Stimulated activated CD4-positive, alpha-beta T cell treated with anti-CD3 and anti-CD28 coated beads, Interleukin-4, amount 100 ng/mL, for 1 hour (primary cell): Measurements from ENCODE around the gene DIO1.

Experiments
- DNase-seq: peaks from one replicate; pipeline ENCODE4 v3.0.0-alpha.2; 2020

Gene DIO1

DNA sequence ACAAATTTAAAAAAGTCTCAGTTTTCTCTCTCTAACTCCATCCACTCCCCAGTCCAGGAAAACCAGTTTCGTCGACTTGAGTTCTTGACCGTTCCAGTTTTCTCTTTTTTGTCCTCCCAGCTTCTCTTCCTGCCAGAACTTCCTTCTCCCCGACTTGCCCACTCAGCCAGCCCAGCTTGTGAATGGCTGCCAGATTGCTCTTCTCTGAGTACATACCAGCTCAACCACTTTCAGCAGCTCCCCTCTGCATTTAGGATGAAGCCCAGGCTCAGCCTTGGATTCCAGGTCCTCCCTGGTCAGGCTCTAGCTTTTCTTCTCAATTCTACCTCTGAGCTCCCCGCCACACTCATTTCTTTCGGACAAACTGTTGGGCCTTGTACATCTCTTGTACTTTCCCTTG is 1.4 kb downstream of the DIO1 start:
- no peak for DNase-seq

DNA sequence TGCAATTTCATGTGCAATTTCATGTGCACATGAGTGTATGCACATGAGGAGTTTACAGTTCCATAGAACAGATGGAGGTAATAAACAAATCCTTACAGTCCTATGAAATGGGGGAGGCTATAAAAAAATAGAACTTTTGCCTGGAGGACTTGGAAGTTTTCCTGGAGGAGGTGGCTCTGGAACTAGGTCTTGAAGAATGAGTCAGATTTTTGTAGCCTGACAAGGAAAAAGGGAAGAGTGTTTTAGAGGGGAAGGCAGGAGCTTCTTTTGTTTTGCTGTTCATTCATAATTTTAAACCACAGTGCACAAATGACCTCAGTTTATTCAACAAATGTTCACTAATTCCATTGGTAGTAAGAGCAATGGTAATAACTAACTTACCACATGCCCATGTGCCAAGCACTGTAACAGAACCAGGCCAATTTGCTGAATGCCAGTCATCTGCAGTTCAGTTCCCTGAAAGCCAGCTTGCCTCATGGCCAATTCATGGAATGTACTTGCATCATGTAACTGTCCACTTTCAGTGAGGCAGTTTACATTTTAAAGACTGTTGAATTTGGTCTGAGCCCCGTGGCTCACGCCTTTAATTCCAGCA is 2.7 kb downstream of the DIO1 start:
- no peak for DNase-seq

DNA sequence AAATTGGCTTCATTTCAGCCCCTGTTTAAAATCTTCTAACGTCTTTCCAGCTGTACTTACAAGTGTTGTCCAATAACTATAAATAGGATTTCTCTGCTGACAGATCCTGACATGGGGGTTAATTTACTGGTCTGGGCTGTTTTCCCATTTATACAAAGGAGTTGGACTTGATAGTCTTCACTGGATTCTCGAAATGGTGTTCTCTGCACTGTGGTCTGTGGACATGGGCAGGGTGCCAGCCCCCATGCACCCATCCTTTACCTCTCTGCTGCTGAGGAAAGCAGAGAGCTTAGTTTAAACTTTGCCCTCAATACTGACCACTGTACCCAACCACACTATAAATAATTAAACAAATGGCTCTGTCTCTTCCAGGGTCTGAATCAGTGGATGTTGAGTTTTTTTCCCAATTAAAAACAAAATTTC is 5.2 kb downstream of the DIO1 start:
- no peak for DNase-seq

DNA sequence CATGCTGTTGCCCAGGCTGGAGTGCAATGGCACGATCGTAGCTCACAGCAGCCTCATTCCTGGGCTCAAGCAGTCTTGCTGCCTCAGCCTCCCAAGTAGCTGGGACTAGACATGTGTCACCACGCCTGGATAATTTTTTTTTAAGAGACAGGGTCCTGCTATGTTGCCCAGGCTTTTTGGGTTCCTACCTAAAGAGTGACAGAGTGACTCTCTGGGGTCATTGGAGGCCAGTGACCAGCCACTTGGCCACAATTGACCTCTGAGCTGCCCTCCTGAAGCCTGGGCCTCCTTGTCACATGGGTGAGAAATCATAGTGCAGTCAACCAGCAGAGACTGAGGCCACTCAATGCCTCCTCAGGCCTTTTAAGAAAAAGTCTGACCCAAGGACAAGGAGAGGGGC is 5.7 kb downstream of the DIO1 start:
- DNase-seq, result no peak

DNA sequence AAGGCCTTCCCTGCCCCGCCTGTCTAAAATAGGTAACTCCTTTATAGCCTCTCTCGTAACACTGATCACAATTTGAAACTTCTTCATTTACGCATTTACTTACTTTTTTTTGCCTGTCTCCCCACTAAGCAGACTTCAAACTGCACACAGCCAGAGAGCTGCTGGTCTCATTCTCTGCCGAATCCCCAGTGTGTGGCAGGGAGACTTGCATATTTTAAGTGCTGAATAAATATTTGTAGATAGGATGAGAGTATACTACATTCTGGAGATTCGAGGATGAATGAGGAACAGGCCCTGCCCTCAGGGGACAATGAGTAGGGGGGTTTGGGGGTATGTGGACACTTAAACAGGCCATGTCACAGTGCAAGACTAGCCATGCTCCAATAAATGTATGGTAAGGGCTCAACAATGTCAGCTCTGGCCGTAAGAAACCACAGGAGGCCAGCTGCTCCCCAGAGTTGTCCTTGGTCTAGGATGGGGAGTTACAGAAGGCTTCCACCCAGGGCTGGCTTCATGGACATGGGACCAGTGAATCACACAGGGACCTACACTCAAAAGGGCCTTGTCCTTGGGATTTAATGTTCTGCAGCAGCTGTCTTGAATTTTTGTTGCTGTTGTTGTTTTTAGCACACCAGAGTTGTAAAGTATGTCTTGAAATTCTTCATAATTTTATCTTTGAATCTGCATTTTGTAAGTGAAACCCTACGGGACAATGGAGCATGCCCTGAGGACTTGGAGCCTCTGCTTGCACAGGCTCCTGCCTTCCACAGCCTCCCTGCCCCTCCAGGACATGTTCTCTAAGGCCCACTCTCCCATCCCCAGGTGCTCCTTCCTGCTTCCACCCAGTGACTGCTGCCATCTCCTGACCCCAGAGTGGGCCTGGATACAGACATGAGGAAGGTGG is 8.5 kb downstream of the DIO1 start:
- no peak for DNase-seq

DNA sequence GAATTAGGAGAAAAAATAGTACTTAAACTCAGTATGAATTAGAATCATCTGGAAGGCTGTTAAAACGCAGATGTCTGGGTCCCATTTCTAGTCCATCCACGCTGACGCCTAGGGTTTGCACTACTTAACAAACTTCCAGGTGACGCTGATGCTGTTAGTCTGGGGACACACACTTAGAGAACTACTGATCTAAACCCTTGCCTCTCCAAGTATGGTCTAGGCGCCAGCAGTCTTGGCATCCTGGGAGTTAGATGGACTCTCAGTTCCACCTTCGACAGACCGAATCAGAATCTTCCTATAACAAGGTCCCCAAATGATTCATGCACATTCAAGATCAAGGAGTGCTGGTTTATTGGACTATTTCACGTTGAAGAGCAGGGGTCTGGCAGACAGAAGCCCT is 11.5 kb downstream of the DIO1 start:
- DNase-seq, result no peak

DNA sequence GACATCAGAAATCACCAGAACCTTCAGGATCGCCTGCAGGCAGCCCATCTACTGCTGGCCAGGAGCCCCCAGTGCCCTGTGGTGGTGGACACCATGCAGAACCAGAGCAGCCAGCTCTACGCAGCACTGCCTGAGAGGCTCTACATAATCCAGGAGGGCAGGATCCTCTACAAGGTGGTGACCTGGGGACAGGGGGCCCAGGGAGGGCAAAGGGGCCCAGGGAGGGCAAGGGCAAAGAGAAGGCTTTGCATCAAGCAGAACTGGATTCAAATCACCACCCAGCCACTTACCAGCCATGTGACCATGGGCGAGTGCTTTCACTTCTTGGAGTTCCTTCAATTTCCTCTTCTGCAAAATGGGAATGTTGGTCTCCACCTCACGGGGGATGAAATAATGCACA is 12.1 kb downstream of the DIO1 start:
- DNase-seq, result no peak

DNA sequence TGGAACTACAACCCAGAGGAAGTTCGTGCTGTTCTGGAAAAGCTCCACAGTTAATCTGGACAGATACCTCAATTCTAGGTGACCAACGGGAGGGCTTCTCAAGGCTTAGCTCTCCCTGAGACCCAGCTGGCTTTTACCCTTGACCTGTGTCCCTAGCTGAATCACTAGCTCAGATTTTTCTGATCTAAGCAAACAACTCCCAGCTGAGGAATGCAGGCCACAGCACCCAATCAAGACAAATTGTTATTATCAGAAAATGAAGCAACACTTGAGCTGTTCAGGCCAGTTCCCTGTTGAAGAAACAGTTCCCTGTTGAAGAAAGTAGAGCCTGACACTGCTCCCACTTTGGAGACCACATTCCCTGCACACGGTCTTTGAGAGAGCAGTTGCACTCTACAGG is 16.0 kb downstream of the DIO1 start:
- DNase-seq, result no peak

DNA sequence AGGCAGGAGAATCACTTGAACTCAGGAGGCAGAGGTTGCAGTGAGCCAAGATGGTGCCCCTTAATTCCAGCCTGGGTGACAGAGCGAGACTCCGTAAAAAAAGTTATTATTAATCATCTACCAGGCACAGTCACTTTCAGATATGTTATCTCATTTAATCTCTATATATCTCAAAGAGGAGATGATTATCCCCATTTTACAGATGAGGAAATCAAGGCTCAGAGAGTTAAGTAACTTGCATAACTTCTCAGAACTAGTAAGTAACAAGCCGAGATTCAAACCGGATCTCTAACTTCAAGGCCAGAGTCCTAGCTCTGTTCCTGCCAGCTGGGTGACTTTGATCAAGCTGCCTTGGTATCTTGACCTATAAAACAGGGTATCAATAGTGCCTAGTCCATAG is 17.5 kb downstream of the DIO1 start:
- DNase-seq, result no peak

DNA sequence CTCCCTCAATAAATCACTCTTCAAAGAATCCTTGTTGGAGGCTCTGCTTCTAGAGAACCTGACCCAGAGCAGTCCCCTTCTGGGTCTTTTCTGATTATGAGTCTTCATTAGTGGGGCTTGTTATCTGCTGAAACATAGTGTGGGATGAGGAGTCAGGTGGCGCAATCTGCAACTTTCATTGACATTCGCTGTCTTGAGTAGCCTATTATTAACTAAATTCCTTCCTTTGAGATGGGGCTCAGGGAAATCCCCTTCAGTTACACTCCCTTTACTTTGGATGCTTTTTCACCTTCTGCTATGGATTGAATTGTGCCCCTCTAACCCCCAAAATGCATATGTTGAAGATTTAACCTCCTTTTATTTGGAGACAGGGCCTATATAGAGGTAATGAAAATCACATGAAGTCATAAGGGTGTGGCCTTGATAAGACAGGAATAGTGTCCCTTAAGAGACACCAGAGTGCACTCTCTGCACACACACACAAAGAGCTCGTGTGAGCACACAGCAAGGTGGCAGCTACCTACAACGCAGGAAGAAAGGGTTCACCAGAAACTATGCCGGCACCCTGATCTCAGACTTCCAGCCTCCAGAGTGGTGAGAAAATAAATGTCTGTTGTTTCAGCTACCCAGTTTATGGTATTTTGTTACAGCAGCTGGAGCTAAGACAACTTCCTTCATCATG is 19.5 kb downstream of the DIO1 start:
- DNase-seq, result no peak

DNA sequence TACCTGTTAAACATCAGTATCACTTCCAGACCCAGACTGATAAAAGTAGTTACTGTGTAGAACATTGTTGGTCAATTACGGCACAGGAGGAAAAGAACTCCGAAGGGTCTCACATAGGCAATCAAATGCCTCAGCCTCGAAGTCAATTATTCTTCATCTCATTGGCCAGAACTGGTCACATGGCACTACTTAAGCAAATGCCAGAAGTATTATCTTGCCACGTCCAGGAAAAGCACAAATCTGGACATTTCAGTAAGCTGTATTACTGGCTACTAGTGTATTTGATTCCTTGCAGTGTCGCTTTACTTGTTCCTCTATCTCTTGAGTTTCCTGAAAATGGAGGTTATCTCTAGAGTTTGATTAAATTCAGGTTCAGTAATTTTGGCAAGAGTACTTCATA is 24.4 kb downstream of the DIO1 start:
- no peak for DNase-seq

DNA sequence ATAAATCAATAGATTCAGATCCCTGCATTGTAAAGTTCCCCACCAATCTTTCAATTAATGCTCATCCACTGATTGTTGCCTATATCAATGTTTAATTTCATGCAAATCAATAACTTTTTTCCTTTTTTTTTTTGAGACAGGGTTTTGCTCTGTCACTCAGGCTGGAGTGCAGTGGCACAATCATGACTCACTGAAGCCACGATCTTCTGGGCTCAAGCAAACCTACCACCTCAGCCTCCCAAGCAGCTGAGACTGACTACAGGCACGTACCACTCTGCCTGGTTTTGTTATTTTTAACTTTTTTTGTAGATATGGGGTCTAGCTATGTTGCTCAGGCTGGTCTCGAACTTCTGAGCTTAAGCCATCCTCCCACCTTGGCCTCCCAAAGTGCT is 25.7 kb downstream of the DIO1 start:
- DNase-seq, result no peak

DNA sequence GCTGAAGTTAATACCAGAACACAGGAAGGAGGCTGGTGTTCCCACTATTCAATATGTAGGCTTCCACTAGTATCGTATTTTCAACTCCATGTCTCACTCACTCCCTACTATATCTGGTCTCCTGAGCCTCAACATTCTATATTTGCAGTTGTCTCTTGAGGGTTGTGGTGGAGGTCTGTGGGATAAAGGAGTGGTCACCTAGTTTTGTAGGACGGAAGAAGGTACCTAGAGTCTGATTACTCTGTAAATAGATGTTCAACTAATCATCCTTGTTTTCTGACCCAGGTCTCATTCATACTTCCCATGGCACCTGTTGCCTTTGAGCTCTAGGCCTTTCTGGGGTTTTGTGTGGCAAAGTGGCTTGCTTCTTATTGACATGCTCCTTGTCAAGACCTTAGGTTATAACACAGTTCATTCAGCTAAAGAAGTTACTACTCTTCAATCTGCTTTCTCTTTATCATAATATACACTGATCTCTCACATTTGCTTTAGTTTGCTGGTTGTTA is 33.4 kb downstream of the DIO1 start:
- no peak for DNase-seq

DNA sequence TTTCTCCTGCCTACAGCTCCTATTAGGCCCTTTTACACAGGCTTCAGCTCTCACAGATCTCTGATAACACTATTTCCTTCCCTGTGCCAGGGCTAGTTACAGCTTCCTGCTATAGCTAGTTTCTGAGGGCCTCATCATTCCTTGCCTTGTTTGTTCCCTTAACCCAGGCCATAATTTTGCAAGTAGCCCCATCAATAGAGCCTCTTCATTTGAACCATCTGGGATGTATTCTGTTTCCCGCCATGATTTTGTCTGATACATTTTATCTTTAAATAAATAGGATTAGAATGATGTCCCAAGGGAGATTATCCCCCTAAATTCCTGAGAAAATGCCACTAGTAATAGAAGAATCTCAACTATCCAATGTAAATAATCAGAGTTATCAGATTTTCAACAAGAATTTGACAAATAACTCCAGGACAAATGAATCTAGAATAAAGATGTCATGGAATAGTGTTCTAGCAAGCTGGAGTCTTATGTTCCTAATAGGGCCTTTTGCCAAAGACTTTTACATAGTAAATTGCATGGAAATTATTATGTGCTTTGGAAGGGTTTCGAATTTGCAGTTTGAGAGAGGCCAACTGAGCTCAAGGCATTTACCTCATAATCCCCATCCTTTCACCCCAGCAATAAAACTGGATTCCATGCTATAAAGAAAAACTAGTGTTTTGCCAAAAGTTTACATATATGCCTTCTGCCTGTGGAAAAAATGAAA is 35.4 kb downstream of the DIO1 start:
- DNase-seq, result no peak

DNA sequence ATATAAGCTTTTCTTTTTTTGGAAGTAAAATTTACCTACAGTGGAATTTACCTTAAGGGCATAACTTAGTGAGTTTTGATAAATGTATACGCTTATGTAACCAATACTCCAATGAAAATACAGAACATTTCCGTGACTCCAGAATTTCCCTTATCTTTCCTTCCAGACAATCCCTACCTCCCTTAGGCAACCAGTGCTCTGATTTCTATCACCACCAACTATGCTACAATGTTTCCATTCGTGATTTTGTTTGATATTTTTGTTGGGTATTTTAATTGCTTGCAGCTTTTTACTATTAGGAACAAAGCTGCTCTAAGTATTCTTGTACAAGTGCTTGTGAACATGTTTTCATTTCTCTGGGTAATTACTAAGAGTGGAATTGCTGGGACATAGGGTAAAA is 36.9 kb downstream of the DIO1 start:
- DNase-seq, result no peak

DNA sequence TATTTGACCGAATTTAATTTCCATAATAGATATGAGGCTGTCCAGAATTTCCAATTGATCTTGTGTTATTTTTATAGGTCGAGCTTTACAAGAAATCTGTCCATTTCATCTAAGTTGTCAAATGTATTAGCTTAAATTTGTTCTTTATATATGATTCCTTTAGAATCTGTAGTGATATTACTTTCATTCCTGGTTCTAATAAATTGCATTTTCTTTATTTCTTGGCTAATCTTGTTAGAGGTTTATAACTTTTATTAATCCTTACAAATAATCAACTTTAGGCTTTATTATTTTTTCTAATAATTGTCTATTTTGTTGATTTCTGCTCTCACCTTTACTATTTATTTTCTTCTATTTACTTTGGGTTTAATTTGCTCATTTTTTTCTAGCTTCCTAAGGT is 37.5 kb downstream of the DIO1 start:
- DNase-seq, result no peak

DNA sequence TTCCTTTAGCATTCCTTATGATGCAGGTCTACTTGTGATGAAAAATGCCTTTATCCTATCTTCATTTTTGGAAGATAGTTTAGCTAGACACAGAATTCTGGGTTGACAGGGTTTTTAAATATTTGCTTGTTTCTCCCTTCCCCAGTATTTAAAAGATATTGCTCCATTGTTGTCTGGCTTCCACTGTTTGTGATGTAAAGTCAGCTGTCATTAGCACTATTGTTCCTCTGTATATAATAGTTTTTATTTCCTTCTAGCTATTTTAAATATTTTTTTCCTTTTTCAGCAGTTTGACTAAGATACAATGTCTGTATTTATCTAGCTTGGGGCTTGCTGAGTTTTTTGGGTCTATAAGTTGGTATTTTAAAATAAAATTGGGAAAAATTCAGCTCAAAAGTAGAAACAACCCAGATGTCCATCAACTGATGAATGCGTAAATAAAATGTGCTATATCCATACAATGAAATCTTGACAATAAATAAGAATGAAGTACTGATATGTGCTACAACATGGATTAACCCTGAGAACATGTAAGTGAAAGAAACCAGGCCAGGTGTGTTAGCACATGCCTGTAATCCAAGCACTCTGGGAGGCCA is 40.3 kb downstream of the DIO1 start:
- DNase-seq, result no peak

DNA sequence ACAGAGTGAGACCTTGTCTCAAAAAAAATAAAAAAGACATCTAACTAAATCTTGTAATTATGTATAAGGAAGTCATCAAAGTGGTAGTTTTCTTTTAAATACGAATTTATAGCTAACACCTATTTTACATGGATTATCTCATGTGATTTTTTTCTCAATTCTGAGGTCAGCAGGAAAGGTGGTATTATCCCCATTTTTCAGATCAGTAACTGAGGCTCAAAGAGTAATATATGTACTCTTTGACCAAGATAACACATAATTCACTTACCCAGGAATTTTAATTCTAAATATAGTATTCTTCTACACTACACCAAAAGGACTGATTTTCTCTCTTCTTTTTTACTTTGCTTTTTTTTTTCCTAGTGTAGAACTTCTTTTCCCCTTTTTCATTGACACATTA is 42.4 kb downstream of the DIO1 start:
- DNase-seq, result no peak

DNA sequence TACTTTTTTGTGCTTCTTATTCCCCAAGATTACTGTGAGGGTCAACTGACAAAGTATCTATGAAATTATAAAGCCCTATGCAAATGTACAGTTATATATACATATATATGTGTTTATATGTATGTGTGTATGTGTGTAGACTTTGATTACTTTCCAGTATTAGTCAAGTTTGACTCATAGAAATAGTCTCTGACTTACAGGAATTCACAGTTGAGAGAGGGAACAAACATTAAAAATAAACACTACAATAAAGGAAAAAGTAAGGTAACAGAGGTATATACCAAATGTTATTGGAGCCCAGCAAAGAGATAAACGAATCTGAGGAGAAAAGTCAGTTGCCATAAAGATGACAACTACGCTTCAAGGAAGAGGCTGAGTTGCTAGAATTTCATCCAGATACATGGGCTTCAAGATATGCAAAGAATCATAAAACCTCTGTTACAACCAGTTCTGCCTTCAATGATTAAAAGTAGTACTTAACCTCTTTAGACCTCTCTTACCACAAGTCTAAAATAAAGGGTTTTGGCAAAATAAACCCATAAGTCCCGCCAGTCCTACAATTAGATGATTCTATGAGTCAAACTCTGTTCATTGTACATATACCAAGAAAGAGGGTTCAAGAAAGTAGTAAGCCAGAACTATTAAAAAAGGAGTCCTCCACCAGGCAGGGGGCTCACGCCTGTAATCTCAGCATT is 44.3 kb downstream of the DIO1 start:
- DNase-seq, result no peak

DNA sequence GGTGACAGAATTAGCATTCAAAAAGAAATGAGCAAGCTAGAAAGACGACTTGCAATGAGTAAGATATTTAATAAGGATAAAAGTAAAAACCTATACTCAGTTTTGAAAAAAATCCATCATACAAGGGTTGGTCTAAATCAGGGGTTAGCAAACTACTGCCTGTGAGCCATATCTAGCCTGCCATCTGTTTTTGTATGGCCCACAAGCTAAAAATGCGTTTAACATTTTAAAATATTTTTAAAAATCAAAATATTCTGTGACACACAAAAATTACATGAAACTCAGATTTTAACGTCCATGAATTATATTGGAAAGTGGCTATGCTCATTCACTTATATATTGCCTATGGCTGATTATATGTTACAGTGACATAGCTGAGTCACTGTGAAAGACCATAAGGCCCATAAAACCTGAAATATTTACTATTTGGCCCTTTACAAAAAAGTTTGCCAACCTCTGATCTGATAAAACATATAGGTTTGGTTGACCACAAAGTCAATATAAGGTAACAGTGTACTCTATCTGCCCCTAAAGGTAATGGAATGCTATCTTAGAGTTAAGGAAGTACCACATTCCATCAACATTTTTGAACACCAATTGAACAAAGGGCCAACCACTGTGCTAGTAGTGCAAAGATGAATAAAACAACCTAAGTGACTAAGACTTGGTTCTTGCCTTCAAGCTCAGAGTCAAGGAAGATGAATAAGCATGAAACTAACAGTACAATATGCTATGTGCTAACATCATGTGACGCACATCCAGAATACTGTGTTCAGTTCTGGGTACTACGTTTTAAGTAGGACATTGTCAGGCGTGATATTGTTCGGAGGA is 48.4 kb downstream of the DIO1 start:
- DNase-seq, result no peak

DNA sequence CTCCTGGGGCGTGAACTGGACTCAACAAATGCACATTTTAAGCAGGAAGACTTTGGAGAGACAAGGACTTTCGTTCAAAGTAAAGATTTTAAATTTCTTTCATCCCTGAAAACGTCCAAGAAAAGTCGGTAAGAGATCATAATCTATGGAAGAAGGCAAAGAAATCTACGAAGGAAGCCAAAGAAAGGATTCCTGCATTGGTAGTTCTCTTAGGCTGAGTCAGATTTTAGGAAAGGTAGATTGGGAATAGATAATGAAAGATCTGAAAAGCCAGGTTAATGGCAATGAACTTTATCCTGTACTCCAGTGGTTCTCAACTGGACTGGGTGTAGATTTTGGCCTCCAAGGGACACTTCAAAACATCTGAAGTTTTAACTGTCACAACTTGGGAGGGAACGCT is 49.1 kb downstream of the DIO1 start:
- DNase-seq, result no peak
